Type B pancreatic cell (in vitro differentiated cells): ENCODE data around the gene ACTMAP. TPM values are rescaled to one million over a fixed set of nuclear protein-coding genes. Genes with fewer than 3 reads are reported as not detected.

ENCODE experiments used
- DNase-seq: peaks from one replicate; pipeline ENCODE4 v3.0.0; 2021; ENCODE audit warnings: mixed read lengths; ENCODE audit not compliant: unreplicated experiment; ENCODE audit errors: extremely low spot score
- H3K27ac Mint-ChIP-seq: 2 replicates; pipeline ENCODE4 v1.8.0; 2021; ENCODE audit warnings: mild to moderate bottlenecking, mixed read lengths
- H3K27me3 Mint-ChIP-seq: 2 replicates; pipeline ENCODE4 v1.8.0; 2021; ENCODE audit warnings: mixed read lengths
- H3K36me3 Mint-ChIP-seq: 2 replicates; pipeline ENCODE4 v1.8.0; 2021; ENCODE audit warnings: mixed read lengths
- H3K4me1 Mint-ChIP-seq: one replicate; pipeline ENCODE4 v1.8.0; 2021; ENCODE audit warnings: mixed read lengths; ENCODE audit not compliant: unreplicated experiment
- H3K4me3 Mint-ChIP-seq: 2 replicates; pipeline ENCODE4 v1.8.0; 2021; ENCODE audit warnings: mild to moderate bottlenecking, mixed read lengths
- H3K9me3 Mint-ChIP-seq: 2 replicates; pipeline ENCODE4 v1.8.0; 2021; ENCODE audit warnings: mixed read lengths
- total RNA-seq: library from RNA; stranded (reverse); gene quantifications from 2 replicates; pipeline ENCODE4 v1.2.1, GENCODE V29; 2021; ENCODE audit warnings: low replicate concordance
- TF ChIP-seq, protein P1 (sequence below): fragments of 200-600 bp; sonication (generic); conservative IDR thresholded peaks from 2 replicates; pipeline ENCODE4 v1.5.0; 2021; ENCODE audit warnings: antibody characterized with exemption, mild to moderate bottlenecking

Gene ACTMAP
- total RNA-seq, 1 donor from 2014 or later: 16.0 TPM

DNA sequence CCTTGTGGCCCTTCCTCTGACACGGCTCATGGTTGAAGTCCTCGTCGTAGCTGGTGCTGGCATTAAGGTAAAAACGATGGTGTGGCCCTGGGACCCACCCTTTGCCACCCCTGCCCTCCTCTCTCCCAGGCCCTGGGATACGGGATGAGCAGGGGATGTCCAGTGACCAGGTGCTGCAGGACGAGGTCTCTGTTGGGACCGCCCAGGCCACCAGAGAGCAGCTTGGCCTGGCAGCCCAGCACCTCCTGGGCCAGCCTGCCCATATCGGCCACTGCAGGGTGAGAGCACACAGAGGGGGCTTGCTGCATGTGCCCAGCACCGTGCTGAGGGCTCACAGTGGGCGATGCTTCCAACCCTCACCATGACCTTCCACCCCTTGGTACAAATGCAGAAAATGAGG is 6.4 kb downstream of the ACTMAP start:
- no peak overlapping the region for H3K27ac Mint-ChIP-seq
- peaks cover 12% of the 10 kb centered on the region for H3K4me1 Mint-ChIP-seq
- no peak for DNase-seq
- H3K36me3 Mint-ChIP-seq: peaks cover under 1% of the 10 kb centered on the region
- H3K27me3 Mint-ChIP-seq: no peaks in the 10 kb centered on the region
- TF ChIP-seq, protein P1, sequence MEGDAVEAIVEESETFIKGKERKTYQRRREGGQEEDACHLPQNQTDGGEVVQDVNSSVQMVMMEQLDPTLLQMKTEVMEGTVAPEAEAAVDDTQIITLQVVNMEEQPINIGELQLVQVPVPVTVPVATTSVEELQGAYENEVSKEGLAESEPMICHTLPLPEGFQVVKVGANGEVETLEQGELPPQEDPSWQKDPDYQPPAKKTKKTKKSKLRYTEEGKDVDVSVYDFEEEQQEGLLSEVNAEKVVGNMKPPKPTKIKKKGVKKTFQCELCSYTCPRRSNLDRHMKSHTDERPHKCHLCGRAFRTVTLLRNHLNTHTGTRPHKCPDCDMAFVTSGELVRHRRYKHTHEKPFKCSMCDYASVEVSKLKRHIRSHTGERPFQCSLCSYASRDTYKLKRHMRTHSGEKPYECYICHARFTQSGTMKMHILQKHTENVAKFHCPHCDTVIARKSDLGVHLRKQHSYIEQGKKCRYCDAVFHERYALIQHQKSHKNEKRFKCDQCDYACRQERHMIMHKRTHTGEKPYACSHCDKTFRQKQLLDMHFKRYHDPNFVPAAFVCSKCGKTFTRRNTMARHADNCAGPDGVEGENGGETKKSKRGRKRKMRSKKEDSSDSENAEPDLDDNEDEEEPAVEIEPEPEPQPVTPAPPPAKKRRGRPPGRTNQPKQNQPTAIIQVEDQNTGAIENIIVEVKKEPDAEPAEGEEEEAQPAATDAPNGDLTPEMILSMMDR: no peak
- H3K4me3 Mint-ChIP-seq: no peak overlapping the region
- H3K9me3 Mint-ChIP-seq: no peaks in the 10 kb centered on the region

DNA sequence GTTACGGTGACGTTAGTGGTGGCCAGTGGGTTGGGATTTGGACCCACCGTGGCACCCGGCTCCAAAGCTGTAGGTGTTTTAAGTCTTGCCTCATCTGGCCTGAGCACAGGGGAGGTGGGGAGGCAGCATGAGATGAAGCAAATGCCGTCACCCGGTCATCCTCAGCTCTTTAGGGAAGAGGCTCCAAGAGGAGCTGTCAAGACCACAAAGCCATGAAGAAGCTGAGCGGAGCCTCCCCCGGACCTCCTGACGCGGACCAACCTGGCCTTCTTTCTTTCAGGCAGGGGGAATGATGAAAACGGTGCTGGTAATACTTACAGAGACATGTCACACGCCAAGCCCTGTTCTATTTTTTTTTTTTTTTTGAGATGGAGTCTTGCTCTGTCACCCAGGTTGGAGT is 7.4 kb downstream of the ACTMAP start:
- DNase-seq: no peak
- no peaks in the 10 kb centered on the region for H3K27me3 Mint-ChIP-seq
- H3K36me3 Mint-ChIP-seq: peaks cover 4% of the 10 kb centered on the region
- H3K27ac Mint-ChIP-seq: no peak overlapping the region
- no peak overlapping the region for H3K4me3 Mint-ChIP-seq
- peaks cover 7% of the 10 kb centered on the region for H3K4me1 Mint-ChIP-seq
- TF ChIP-seq, protein P1: no peak
- H3K9me3 Mint-ChIP-seq: no peaks in the 10 kb centered on the region

DNA sequence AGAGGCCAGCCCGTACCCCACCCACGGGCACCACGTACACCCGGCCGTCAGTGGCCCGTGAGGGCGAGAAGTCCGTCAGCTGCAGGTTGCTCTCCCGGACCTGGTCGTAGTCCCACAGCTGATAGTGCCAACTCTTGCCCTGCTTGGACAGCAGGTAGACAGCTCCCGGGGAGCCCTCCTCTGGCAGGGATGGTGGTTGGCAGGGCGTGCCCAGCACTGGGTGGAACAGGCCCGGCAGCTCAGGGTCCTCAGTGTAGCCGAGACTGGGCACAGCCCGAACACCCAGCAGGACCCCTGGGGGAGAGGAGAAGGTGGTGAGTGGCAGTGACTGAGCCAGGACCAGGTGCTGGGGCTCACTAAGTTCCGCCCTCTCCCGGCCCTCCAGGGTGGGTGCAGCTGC is 7.8 kb downstream of the ACTMAP start:
- Mint-ChIP-seq H3K36me3 (peaks cover 4% of the 10 kb centered on the region), H3K27me3 (no peaks in the 10 kb centered on the region), H3K4me3 (no peak overlapping the region), H3K27ac (no peak overlapping the region), H3K9me3 (no peaks in the 10 kb centered on the region), H3K4me1 (peaks cover 7% of the 10 kb centered on the region)
- no peak for DNase-seq
- TF ChIP-seq, protein P1: no peak

DNA sequence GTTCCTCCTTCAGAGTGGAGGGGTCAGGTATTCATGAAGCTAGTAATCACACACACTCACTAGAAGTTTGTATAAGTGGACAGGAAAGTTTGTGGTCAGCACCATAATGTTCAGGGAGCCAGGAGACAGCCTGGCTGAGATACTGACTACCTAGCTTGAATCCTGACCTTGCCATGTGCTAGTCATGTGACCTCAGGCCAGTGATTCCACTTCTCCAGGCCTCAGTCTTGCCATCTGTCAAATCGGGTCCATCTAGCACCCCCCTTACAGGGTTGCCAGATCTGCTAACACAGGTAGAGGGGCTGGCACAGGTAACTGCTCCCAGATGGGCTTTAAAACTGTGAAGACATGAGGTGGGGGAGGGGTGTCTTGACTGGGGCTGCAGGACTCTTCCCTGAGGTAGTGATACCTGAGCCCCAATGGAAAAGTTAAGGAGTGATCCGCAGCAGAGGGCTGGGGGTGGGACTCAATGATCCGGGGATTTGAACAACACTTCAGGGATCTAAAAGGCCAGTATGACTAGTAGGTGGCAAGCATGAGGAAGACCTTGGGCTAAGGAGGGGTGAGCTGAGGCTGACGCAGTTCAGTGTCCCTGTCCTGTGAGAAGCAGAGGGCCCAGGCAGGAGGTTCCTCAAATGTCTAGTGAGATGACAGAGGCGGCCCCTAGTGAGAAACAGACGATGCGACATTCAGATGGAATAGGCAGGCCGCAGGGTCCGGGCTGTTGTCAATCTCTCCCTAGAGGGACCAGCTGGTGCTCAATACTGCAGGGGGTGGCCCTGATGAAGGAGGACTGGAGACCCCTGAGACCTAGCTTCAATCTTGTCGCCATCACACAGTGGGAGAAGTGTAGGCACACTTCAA is 8.5 kb downstream of the ACTMAP start:
- Mint-ChIP-seq H3K27ac (peak overlapping the region; percentile 61), H3K4me3 (no peak overlapping the region), H3K9me3 (no peaks in the 10 kb centered on the region)

DNA sequence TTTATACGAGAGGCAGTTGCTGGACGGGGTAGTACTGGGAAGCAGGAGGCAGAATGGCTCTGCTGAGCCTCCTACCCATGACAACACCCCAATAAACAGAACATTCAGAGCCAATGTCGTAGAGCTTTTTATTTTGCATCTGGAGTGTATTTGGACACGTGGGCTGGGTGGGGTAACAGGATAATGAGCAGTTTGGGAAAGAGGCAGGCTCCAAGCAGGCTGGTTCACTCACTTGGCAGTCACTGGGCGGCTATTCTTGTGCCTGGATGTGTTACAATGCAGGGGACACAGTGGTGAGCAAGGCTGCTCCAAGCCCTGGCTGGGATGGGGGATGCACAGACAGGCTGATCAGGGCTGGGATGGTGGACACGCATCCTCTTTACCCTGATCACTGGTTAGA is 9.5 kb downstream of the ACTMAP start:
- Mint-ChIP-seq H3K27ac (peak overlapping the region; percentile 76), H3K36me3 (peaks cover 4% of the 10 kb centered on the region), H3K4me1 (peaks cover 7% of the 10 kb centered on the region), H3K4me3 (no peak overlapping the region), H3K27me3 (no peaks in the 10 kb centered on the region), H3K9me3 (no peaks in the 10 kb centered on the region)
- DNase-seq: no peak
- TF ChIP-seq, protein P1: no peak

More for the DNA sequence above, 8.5 kb downstream of the ACTMAP start:
- no peak for DNase-seq
- TF ChIP-seq, protein P1: no peak
- H3K4me1 Mint-ChIP-seq: peaks cover 7% of the 10 kb centered on the region
- peaks cover 4% of the 10 kb centered on the region for H3K36me3 Mint-ChIP-seq
- H3K27me3 Mint-ChIP-seq: no peaks in the 10 kb centered on the region
